Thyroid gland (tissue), 4 donors: Measurements from ENCODE around the gene ZNF280B. TPM values are rescaled to one million over a fixed set of nuclear protein-coding genes. Genes with fewer than 3 reads are reported as not detected.

Experiments used
- DNase-seq, 2 donors: peaks; one replicate each; pipeline ENCODE4 v3.0.0-alpha.2; 2019
- H3K27ac ChIP-seq, 3 donors: fragments of 200-600 bp; sonication (generic); 1 replicate in 2 of 3; 2 replicates in 1 of 3; pipeline ENCODE4 v1.5.1; 2016 to 2019; ENCODE audit warnings: mild to moderate bottlenecking in 1 of 3, moderate library complexity in 1 of 3
- H3K27me3 ChIP-seq: fragments of 200-600 bp; sonication (generic); one replicate; pipeline ENCODE4 v1.5.1; 2019
- H3K36me3 ChIP-seq, 2 donors: fragments of 200-600 bp; sonication (generic); one replicate each; pipeline ENCODE4 v1.5.1; 2016 to 2019
- H3K4me1 ChIP-seq, 2 donors: fragments of 200-600 bp; sonication (generic); one replicate each; pipeline ENCODE4 v1.5.1; 2017 to 2019
- H3K4me3 ChIP-seq, 3 donors: fragments of 200-600 bp; sonication (generic); replicated peaks in 1 of 3; 1 replicate in 2 of 3; 2 replicates in 1 of 3; pipeline ENCODE4 v1.5.1; 2016; ENCODE audit warnings: mild to moderate bottlenecking in 1 of 3
- H3K9me3 ChIP-seq: fragments of 200-600 bp; sonication (generic); one replicate; pipeline ENCODE4 v1.5.1; 2017
- POLR2A ChIP-seq, 2 donors: fragments of 450-650 bp; IDR thresholded peaks; one replicate each; pipeline ENCODE4 v1.6.1; 2017; ENCODE audit warnings: antibody characterized with exemption in 2 of 2, mild to moderate bottlenecking in 2 of 2, moderate library complexity in 1 of 2
- WGBS, 2 donors: methylation state at CpG; one replicate each; pipeline ENCODE4 v1.1.5; 2017; 5-methylcytosine and 5-hydroxymethylcytosine counted together
- intact Hi-C: fragments of 100-400 bp; cut with DNase I; formaldehyde crosslinking; loops from one replicate; pipeline ENCODE4 v1.15.1; 2023
- total RNA-seq, 4 donors: library from RNA; depleted of rRNA; stranded (reverse); fragments of >200 nt; gene quantifications; one replicate each; pipeline ENCODE4 v1.2.3, GENCODE V29; 2016
- TF ChIP-seq, protein P1 (sequence below), 6 experiments: fragments of 200-600 bp in 3 of 6; fragments of 450-650 bp in 3 of 6; sonication (generic) in 3 of 6; IDR thresholded peaks; one replicate each; pipeline ENCODE4 v1.5.1; 2016 to 2019; ENCODE audit warnings: antibody characterized with exemption in 6 of 6, mild to moderate bottlenecking in 2 of 6, inconsistent platforms in 1 of 6, moderate library complexity in 1 of 6

The ZNF280B gene
- total RNA-seq, 4 donors from 2014 or later = 2.2 to 3.1 (median 2.5) TPM

GRCh38 chr22:22554587-22555284 is 46.2 kb upstream of the ZNF280B start:
- Histone ChIP-seq H3K27me3 (no peaks in the 10 kb centered on the region), H3K36me3 (no peaks in the 10 kb centered on the region), H3K4me3 (no peak overlapping the region), H3K9me3 (no peaks in the 10 kb centered on the region), H3K4me1 (no peaks in the 10 kb centered on the region), H3K27ac (no peak overlapping the region)
- TF ChIP-seq, protein P1, sequence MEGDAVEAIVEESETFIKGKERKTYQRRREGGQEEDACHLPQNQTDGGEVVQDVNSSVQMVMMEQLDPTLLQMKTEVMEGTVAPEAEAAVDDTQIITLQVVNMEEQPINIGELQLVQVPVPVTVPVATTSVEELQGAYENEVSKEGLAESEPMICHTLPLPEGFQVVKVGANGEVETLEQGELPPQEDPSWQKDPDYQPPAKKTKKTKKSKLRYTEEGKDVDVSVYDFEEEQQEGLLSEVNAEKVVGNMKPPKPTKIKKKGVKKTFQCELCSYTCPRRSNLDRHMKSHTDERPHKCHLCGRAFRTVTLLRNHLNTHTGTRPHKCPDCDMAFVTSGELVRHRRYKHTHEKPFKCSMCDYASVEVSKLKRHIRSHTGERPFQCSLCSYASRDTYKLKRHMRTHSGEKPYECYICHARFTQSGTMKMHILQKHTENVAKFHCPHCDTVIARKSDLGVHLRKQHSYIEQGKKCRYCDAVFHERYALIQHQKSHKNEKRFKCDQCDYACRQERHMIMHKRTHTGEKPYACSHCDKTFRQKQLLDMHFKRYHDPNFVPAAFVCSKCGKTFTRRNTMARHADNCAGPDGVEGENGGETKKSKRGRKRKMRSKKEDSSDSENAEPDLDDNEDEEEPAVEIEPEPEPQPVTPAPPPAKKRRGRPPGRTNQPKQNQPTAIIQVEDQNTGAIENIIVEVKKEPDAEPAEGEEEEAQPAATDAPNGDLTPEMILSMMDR (IDR thresholded peaks at IDR 0.05) = no peak
- no peak for TF ChIP-seq POLR2A (IDR thresholded peaks at IDR 0.05)
- intact Hi-C loops = no loop called here
- WGBS, 2 donors = 81 to 83% methylated on average over 4 of the region's 4 CpGs
- no peak for DNase-seq

DNA sequence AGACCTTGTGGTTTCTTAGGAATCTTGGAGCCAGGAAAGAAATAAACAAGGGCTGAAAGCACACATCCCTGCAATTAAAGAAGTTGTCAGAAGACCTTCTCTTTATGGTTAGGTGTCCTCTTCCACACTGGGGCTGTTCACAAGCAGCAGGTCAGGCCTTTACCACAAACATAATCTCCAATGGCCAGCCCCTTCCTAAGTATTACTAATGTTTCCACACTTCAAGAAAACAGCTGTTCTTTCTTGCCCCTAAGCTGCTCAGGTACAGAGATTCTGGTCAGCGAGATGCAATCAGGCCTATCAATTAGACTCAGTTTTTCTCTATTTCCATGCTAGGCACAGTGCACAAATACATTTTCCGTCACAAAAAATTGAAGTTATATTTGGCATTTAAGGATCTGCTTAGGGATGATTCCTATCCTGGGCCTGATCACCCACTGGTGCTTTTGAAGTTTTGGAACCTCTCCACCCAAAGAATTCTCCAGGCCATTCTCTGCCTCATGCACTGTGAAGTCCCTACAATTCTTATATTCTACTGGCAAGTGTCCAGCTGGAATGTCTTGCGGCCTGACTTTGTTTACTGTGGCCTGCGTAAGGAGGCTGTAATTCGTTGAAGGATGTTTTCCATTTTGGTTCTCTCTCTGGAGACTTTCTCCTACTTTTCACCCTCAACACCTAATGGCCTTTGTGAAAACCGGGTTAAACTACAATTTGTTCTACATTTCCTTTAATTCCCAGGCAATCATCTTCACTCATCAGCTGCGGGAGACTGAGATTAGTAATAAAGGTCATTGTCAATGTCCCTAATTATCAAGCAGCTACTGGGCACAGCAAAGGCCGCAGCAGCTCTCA is 45.4 kb upstream of the ZNF280B start:
- intact Hi-C loops = no loop called here
- H3K4me1 ChIP-seq = no peaks in the 10 kb centered on the region
- no peaks in the 10 kb centered on the region for H3K27me3 ChIP-seq
- DNase-seq = no peak
- H3K9me3 ChIP-seq = no peaks in the 10 kb centered on the region
- no peak overlapping the region for H3K27ac ChIP-seq
- TF ChIP-seq, protein P1 (IDR thresholded peaks at IDR 0.05) = no peak
- TF ChIP-seq POLR2A (IDR thresholded peaks at IDR 0.05) = no peak
- 58 to 66% methylated on average over 8 of the region's 8 CpGs for WGBS, 2 donors
- H3K36me3 ChIP-seq = no peaks in the 10 kb centered on the region
- H3K4me3 ChIP-seq = no peak overlapping the region

DNA sequence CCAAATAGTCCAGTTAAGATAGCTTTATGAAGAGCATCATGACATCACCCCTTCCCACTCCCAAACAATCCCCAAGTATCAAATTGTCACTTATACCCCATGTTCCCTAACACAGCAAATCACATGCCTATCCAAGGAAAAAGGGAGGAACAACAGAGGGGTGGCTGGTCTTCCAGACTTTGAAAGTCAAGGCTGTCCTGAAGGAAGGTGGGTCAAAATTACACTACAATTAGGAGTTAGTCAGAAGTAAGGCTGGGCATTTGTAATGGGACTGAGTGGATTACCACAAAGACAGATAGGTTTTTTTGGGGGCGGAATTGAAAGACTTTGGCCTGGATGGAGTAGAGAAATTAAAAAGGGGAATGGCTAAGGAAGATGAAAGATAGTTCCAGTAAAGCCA is 44.6 kb upstream of the ZNF280B start:
- DNase-seq = no peak
- Histone ChIP-seq H3K27ac (no peak overlapping the region), H3K4me1 (no peaks in the 10 kb centered on the region), H3K27me3 (no peaks in the 10 kb centered on the region), H3K36me3 (no peaks in the 10 kb centered on the region), H3K4me3 (no peak overlapping the region), H3K9me3 (no peaks in the 10 kb centered on the region)
- TF ChIP-seq, protein P1 (IDR thresholded peaks at IDR 0.05) = no peak
- no peak for TF ChIP-seq POLR2A (IDR thresholded peaks at IDR 0.05)
- WGBS, 2 donors = 92 to 97% methylated on average over 1 of the region's 1 CpG
- intact Hi-C loops = no loop called here

GRCh38 chr22:22552630-22553029 is 44.1 kb upstream of the ZNF280B start:
- Histone ChIP-seq H3K36me3 (no peaks in the 10 kb centered on the region), H3K27ac (no peak overlapping the region), H3K27me3 (no peaks in the 10 kb centered on the region), H3K9me3 (no peaks in the 10 kb centered on the region), H3K4me1 (no peaks in the 10 kb centered on the region), H3K4me3 (no peak overlapping the region)
- DNase-seq = no peak
- intact Hi-C loops = no loop called here
- TF ChIP-seq, protein P1 (IDR thresholded peaks at IDR 0.05) = no peak
- TF ChIP-seq POLR2A (IDR thresholded peaks at IDR 0.05) = no peak
- WGBS, 2 donors = 75 to 77% methylated on average over 4 of the region's 4 CpGs
